Body of pancreas (tissue), 4 donors: ENCODE measurements around the gene PRDM16.

Source experiments
- CTCF ChIP-seq, 7 experiments: fragments of 450-650 bp in 4 of 7; fragments of 200-600 bp in 3 of 7; sonication (generic) in 3 of 7; IDR thresholded peaks; one replicate each; pipeline ENCODE4 v1.5.1; 2016 to 2019; ENCODE audit warnings: antibody characterized with exemption in 7 of 7
- POLR2A ChIP-seq, 3 donors: fragments of 450-650 bp; IDR thresholded peaks; one replicate each; pipeline ENCODE4 v1.6.1; 2016; ENCODE audit warnings: antibody characterized with exemption in 3 of 3, mild to moderate bottlenecking in 2 of 3

GRCh38 chr1:3244927-3245315 lies 175.9 kb downstream of the PRDM16 start:
- no peak for TF ChIP-seq CTCF (IDR thresholded peaks at IDR 0.05)
- no peak for TF ChIP-seq POLR2A (IDR thresholded peaks at IDR 0.05)
